HepG2 (cell line): ENCODE data around the gene CPT1B. TPM values are rescaled to one million over a fixed set of nuclear protein-coding genes. Genes with fewer than 3 reads are reported as not detected.

Experiments used
- ARID4A ChIP-seq: sonication (generic); formaldehyde crosslinking; IDR thresholded peaks from 2 replicates; pipeline ENCODE4 v1.5.0; 2020; ENCODE audit warnings: mild to moderate bottlenecking, missing genetic modification reagents, borderline replicate concordance
- MNT ChIP-seq: fragments of 450-650 bp; IDR thresholded peaks from 2 replicates; pipeline ENCODE4 v1.6.1; 2016
- MTA1 ChIP-seq: sonication (generic); formaldehyde crosslinking; IDR thresholded peaks from 2 replicates; pipeline ENCODE4 v1.4.0; 2020; ENCODE audit warnings: missing genetic modification reagents, mild to moderate bottlenecking, borderline replicate concordance
- NR2F6 ChIP-seq, 2 experiments: IDR thresholded peaks; 2 replicates each; pipeline ENCODE4 v1.6.1; 2016; ENCODE audit warnings: antibody characterized with exemption in 1 of 2, mild to moderate bottlenecking in 1 of 2
- RXRB ChIP-seq: IDR thresholded peaks from 2 replicates; pipeline ENCODE4 v1.6.1; 2016; ENCODE audit warnings: borderline replicate concordance, missing genetic modification reagents, missing compliant biosample characterization
- ZNF142 ChIP-seq: sonication (generic); formaldehyde crosslinking; IDR thresholded peaks from 2 replicates; pipeline ENCODE4 v1.4.0; 2020; ENCODE audit warnings: missing genetic modification reagents
- ZNF547 ChIP-seq: sonication (generic); formaldehyde crosslinking; IDR thresholded peaks from 2 replicates; pipeline ENCODE4 v1.5.1; 2020; ENCODE audit warnings: mild to moderate bottlenecking, missing genetic modification reagents
- ZNF598 ChIP-seq: sonication (generic); formaldehyde crosslinking; IDR thresholded peaks from 2 replicates; pipeline ENCODE4 v1.5.1; 2020; ENCODE audit warnings: mild to moderate bottlenecking, missing genetic modification reagents, borderline replicate concordance
- ZNF687 ChIP-seq: sonication (generic); formaldehyde crosslinking; IDR thresholded peaks from 2 replicates; pipeline ENCODE4 v1.5.1; 2020; ENCODE audit warnings: mild to moderate bottlenecking, missing genetic modification reagents, moderate library complexity
- ZNF816 ChIP-seq: sonication (generic); formaldehyde crosslinking; IDR thresholded peaks from 2 replicates; pipeline ENCODE4 v1.8.0; 2022; ENCODE audit warnings: missing genetic modification reagents, mild to moderate bottlenecking, borderline replicate concordance
- polyA plus RNA-seq, 8 experiments: library from polyadenylated mRNA; depleted of rRNA in 3 of 8; stranded (reverse) in 7 of 8; unstranded in 1 of 8; fragments of >200 nt; fragmentation: Illumina TruSeq in 4 of 8; extraction: Trizol in 4 of 8; gene quantifications; 2 replicates each; pipeline versions ENCODE4 v1.2.1 to v1.2.3, GENCODE V29; 2011 to 2016; ENCODE audit warnings: low read depth in 4 of 8, missing spikeins in 1 of 8, mixed read lengths in 1 of 8; ENCODE audit not compliant: insufficient read depth in 1 of 8
- total RNA-seq, 5 experiments: library from RNA; depleted of rRNA; stranded (reverse); fragments of >200 nt; fragmentation: Illumina TruSeq; extraction: Trizol; gene quantifications; 2 replicates each; pipeline ENCODE4 v1.2.3, GENCODE V29; 2016; ENCODE audit warnings: low read depth in 1 of 5

The CPT1B gene
- total and polyA plus RNA-seq, 2 of the 13 experiments (the other 11 are each of a cell fraction or from before 2014, with no cell fraction given), result 9.2 to 19.5 TPM

GRCh38 chr22:50563413-50564160 is 14.6 kb downstream of the CPT1B start (continued):
- TF ChIP-seq ZNF687 (CRISPR knock-in tag) (peak; percentile 43; the same call in 1 of the 2 replicates), ZNF142 (CRISPR knock-in tag) (no peak), MTA1 (CRISPR knock-in tag) (0 out of 2 replicates have a peak, but pooled peaks have one; percentile 20), ZNF547 (no peak), RXRB (peak; percentile 74), ZNF816 (CRISPR knock-in tag) (no peak), MNT (no peak), ZNF598 (CRISPR knock-in tag) (0 out of 2 replicates have a peak, but pooled peaks have one; percentile 17), NR2F6 (IDR thresholded peaks at IDR 0.05) (no peak), NR2F6 (CRISPR knock-in tag; IDR thresholded peaks at IDR 0.05) (peak; percentile 49; the same call in 1 of the 2 replicates), ARID4A (CRISPR knock-in tag) (peak; percentile 4; the same call in 1 of the 2 replicates)
